OCI-LY7 (cell line): ENCODE measurements around the gene IL21.

Experiments
- EZH2phosphoT487 ChIP-seq: fragments of 200-600 bp; sonication (generic); IDR thresholded peaks from 2 replicates; pipeline ENCODE4 v1.6.1; 2018; ENCODE audit warnings: low read depth, borderline replicate concordance, mild to moderate bottlenecking, mixed run types, antibody characterized with exemption, low read length, moderate library complexity, mixed read lengths
- TF ChIP-seq, protein P1 (sequence below): fragments of 200-600 bp; sonication (generic); conservative IDR thresholded peaks from 2 replicates; pipeline ENCODE4 v1.5.1; 2014; ENCODE audit warnings: mild to moderate bottlenecking, antibody characterized with exemption, low read length, moderate library complexity, mixed read lengths

DNA sequence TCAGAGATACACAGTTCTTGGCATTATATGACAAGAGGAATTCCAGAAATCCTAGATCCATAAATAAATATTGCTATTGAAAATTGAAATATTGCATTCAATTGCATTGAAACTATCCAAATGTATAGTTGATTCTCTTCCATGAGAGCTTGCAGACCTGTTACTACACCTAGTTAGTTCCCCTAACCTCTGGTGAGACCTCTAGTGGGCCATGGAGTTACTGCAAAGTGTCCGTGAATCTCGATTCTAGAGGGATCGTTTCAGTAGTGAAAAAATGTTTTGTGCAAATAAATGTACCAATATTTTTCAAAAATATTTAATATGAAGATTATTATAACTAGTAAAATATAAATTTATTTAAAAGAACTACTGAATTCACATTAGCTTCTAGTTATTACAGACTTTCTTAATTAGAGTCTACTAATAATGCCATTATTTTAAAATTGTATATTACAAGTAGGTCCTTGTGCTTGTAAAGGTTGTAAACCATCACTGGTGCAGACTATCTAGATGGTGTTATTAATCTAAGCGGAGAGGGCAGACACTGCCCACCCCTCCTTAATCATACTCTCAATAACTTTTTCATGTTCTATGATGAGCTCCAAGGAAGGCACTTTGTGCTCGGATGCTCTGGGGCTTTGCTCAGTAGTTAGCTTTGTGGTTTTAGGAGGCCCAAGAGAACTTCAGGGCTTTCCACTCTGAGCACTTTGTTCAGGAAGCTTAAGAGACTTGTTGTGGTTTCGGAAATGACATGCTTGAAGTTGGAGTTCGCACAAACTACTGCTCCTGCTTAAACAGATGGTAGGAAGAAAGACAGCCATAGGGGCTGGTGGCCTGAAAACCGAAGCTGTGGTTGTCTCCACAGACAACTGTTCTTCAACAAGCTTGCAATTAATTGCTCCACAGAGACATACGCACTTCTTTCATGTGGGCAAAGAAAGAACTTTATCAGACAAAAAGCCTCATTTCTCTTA, 42.8 kb downstream of the IL21 start:
- TF ChIP-seq, protein P1, sequence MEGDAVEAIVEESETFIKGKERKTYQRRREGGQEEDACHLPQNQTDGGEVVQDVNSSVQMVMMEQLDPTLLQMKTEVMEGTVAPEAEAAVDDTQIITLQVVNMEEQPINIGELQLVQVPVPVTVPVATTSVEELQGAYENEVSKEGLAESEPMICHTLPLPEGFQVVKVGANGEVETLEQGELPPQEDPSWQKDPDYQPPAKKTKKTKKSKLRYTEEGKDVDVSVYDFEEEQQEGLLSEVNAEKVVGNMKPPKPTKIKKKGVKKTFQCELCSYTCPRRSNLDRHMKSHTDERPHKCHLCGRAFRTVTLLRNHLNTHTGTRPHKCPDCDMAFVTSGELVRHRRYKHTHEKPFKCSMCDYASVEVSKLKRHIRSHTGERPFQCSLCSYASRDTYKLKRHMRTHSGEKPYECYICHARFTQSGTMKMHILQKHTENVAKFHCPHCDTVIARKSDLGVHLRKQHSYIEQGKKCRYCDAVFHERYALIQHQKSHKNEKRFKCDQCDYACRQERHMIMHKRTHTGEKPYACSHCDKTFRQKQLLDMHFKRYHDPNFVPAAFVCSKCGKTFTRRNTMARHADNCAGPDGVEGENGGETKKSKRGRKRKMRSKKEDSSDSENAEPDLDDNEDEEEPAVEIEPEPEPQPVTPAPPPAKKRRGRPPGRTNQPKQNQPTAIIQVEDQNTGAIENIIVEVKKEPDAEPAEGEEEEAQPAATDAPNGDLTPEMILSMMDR = peak; percentile 84
- TF ChIP-seq EZH2phosphoT487 = no peak
